ENCODE measurements around the gene DTD1.

GRCh38 chr20:18788021-18788420 is 200.2 kb downstream of the DTD1 start:
- TF ChIP-seq, protein P1, sequence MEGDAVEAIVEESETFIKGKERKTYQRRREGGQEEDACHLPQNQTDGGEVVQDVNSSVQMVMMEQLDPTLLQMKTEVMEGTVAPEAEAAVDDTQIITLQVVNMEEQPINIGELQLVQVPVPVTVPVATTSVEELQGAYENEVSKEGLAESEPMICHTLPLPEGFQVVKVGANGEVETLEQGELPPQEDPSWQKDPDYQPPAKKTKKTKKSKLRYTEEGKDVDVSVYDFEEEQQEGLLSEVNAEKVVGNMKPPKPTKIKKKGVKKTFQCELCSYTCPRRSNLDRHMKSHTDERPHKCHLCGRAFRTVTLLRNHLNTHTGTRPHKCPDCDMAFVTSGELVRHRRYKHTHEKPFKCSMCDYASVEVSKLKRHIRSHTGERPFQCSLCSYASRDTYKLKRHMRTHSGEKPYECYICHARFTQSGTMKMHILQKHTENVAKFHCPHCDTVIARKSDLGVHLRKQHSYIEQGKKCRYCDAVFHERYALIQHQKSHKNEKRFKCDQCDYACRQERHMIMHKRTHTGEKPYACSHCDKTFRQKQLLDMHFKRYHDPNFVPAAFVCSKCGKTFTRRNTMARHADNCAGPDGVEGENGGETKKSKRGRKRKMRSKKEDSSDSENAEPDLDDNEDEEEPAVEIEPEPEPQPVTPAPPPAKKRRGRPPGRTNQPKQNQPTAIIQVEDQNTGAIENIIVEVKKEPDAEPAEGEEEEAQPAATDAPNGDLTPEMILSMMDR (IDR thresholded peaks at IDR 0.05; ENCODE audit: low read length) = no peak
- no peak for TF ChIP-seq EZH2 (IDR thresholded peaks at IDR 0.05; ENCODE audit: borderline replicate concordance, low read length)
